Activated naive CD4-positive, alpha-beta T cell treated with anti-CD3 and anti-CD28 coated beads for 36 hours (primary cell): ENCODE results near the gene PRSS16. TPM values are rescaled to one million over a fixed set of nuclear protein-coding genes. Genes with fewer than 3 reads are reported as not detected.

Source experiments
- CTCF ChIA-PET: fragments of 350-600 bp; sonication (Branson Sonifier 250); formaldehyde crosslinking; loops from one replicate; lab custom pipeline; 2021; ENCODE audit warnings: antibody characterized with exemption; lab: Charles Lee
- DNase-seq: peaks from one replicate; pipeline ENCODE4 v3.0.0-alpha.2; 2020
- H3K27ac Mint-ChIP-seq: one replicate; pipeline ENCODE4 v1.8.0; 2021; ENCODE audit warnings: mild to moderate bottlenecking, mixed read lengths
- H3K27me3 Mint-ChIP-seq: one replicate; pipeline ENCODE4 v1.8.0; 2021; ENCODE audit warnings: low read depth, mixed read lengths
- H3K36me3 Mint-ChIP-seq: one replicate; pipeline ENCODE4 v1.8.0; 2021; ENCODE audit warnings: low read depth, mixed read lengths
- H3K4me1 Mint-ChIP-seq: one replicate; pipeline ENCODE4 v1.8.0; 2021; ENCODE audit warnings: low read depth, mixed read lengths
- H3K4me3 Mint-ChIP-seq: one replicate; pipeline ENCODE4 v1.8.0; 2021; ENCODE audit warnings: mild to moderate bottlenecking, moderate library complexity, mixed read lengths
- H3K9me3 Mint-ChIP-seq: one replicate; pipeline ENCODE4 v1.8.0; 2021; ENCODE audit warnings: mixed read lengths
- intact Hi-C: fragments of 100-400 bp; cut with micrococcal nuclease; formaldehyde crosslinking; loops from one replicate; pipeline ENCODE4 v1.15.1; 2023
- total RNA-seq, 2 experiments: library from RNA; stranded (reverse); gene quantifications; one replicate each; pipeline ENCODE4 v1.2.3, GENCODE V29; 2021

Gene PRSS16
- total RNA-seq, 2 experiments from 2014 or later = 1.3 to 1.4 TPM

DNA sequence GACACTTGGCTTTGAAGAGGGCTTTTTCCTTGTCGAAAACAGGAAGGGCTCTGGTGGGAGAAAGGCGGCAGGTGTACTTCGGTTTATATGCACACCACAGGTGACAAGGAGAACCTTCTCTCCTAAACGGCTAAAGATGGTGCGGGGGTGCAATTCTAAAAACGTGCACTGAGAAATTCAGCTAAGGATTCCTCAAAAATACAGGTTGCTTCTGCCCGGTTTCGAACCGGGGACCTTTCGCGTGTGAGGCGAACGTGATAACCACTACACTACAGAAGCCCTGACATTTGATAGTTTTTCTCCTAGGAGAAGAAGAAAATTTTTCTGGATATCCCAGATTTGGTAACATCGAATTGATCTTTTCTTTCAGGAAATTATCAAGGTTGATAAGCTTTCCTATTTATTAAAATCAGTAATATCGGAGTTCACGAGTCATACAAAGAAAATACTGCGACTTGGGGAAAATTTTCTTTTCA lies 32.6 kb downstream of the PRSS16 start:
- H3K9me3 Mint-ChIP-seq = peaks cover 19% of the 10 kb centered on the region

DNA sequence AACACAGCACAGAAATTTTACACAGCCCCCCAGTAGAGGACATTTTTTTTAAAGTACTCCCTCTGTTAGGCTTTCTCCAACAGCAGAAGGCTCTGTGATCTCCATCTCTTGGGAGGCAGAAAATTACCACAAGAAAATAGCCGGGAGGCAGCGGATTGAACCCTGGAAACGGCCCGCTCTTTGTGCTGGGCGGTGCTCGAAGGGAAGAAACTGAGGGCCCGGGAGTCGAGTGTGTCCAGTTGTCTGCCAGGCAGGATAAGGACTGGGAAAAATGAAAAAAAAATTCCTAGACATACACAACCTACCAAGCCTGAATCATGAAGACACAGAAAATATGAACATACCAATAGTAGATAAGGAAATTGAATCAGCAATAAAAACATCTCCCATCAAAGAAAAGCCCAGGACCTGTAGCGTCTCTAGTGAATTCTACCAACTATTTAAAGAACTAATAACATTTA lies 33.1 kb downstream of the PRSS16 start:
- peaks cover 19% of the 10 kb centered on the region for H3K9me3 Mint-ChIP-seq
- H3K36me3 Mint-ChIP-seq = peaks cover 21% of the 10 kb centered on the region
- H3K4me1 Mint-ChIP-seq = peaks cover 4% of the 10 kb centered on the region
- H3K27me3 Mint-ChIP-seq = peaks cover 75% of the 10 kb centered on the region
- H3K27ac Mint-ChIP-seq = peak overlapping the region; percentile 36
- CTCF ChIA-PET = interaction anchor here (0.6 kb wide), 1 partner anchor 224 kb away, joined by 5 read pairs; no protein-coding TSS in a partner anchor
- DNase-seq = no peak
- H3K4me3 Mint-ChIP-seq = no peak overlapping the region
- intact Hi-C loops = loop anchor here (5.0 to 10.0 kb wide), 3 partner anchors 43 to 1494 kb away; no protein-coding TSS in a partner anchor

More for the DNA sequence above, 32.6 kb downstream of the PRSS16 start:
- CTCF ChIA-PET = no interaction called here
- intact Hi-C loops = loop anchor here (5.0 to 10.0 kb wide), 3 partner anchors 43 to 1495 kb away; no protein-coding TSS in a partner anchor
- H3K27ac Mint-ChIP-seq = peak overlapping the region; percentile 36
- H3K36me3 Mint-ChIP-seq = peaks cover 21% of the 10 kb centered on the region
- DNase-seq = peak; percentile 43
- peaks cover 70% of the 10 kb centered on the region for H3K27me3 Mint-ChIP-seq
- peak overlapping the region; percentile 63 for H3K4me3 Mint-ChIP-seq
- peaks cover 4% of the 10 kb centered on the region for H3K4me1 Mint-ChIP-seq

DNA sequence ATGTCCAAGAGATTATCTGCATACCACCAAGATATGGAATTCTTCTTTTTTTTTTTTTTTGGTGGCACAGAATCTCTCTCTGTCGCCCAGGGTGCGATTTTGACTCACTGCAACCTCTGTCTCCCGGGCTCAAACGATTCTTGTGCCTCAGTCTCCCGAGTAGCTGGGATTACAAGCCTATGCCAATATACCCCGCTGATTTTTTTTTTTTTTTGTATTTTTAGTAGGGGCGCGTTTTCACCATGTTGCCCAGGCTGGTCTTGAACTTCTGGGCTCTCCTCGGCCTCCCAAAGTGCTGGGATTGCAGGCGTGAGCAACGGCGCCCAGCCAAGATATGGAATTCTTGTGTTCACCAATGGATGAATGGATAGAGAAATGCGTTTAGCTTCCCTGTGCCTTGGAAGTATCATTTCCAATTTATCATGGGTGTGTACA lies 33.6 kb downstream of the PRSS16 start:
- H3K4me1 Mint-ChIP-seq = peaks cover 4% of the 10 kb centered on the region
- CTCF ChIA-PET = interaction anchor here (0.6 kb wide), 2 partner anchors 223 to 755 kb away, joined by 3 to 5 read pairs; no protein-coding TSS in a partner anchor
- peaks cover 78% of the 10 kb centered on the region for H3K27me3 Mint-ChIP-seq
- no peak overlapping the region for H3K4me3 Mint-ChIP-seq
- H3K9me3 Mint-ChIP-seq = peaks cover 19% of the 10 kb centered on the region
- intact Hi-C loops = loop anchor here (5.0 to 10.0 kb wide), 3 partner anchors 44 to 1494 kb away; no protein-coding TSS in a partner anchor
- no peak overlapping the region for H3K27ac Mint-ChIP-seq
- peaks cover 22% of the 10 kb centered on the region for H3K36me3 Mint-ChIP-seq
- no peak for DNase-seq

DNA sequence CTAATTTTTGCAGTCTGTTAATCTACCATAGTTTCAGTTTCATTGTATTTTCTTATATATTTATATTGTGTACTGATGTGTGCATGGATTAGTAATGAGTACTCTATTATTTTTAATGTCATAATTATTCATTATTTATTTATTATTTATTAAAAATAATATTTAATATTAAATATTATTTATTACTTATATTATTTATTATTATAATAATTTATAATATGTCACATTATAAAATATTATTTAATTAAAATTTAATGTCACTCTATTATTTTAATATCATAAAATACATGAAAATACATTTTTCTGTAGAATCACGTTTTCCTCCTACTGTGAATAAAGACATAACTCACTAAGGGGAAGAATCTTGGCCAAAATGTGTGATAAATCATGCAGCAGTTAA lies 34.1 kb downstream of the PRSS16 start:
- intact Hi-C loops = loop anchor here (5.0 to 10.0 kb wide), 3 partner anchors 44 to 1493 kb away; no protein-coding TSS in a partner anchor
- H3K27me3 Mint-ChIP-seq = peaks cover 79% of the 10 kb centered on the region
- no peak for DNase-seq
- H3K9me3 Mint-ChIP-seq = peaks cover 19% of the 10 kb centered on the region
- H3K36me3 Mint-ChIP-seq = peaks cover 22% of the 10 kb centered on the region
- no peak overlapping the region for H3K4me3 Mint-ChIP-seq
- peaks cover 4% of the 10 kb centered on the region for H3K4me1 Mint-ChIP-seq
- H3K27ac Mint-ChIP-seq = no peak overlapping the region
- CTCF ChIA-PET = interaction anchor here (0.6 kb wide), 1 partner anchor 754 kb away, joined by 3 read pairs; no protein-coding TSS in a partner anchor

DNA sequence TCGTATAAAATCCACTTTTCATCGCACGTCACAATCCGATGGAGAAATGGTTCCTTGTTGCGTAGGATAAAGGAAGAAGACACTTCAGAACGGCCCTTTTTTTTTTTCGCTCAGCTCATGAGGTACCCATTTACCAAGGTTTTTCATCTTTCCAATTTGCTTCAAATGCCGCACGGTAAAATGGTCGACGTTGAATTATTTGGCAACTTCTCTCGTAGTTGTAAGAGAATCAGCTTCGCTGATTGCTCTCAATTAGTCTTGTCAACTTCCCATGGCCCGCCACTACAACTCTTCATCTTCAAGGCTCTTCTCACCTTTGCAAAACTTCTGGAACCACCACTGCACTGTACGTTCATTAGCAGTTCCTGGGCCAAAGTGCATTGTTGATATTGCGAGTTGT lies 35.8 kb downstream of the PRSS16 start:
- CTCF ChIA-PET = no interaction called here
- H3K9me3 Mint-ChIP-seq = peaks cover 20% of the 10 kb centered on the region
- peaks cover 78% of the 10 kb centered on the region for H3K27me3 Mint-ChIP-seq
- intact Hi-C loops = loop anchor here (5.0 to 10.0 kb wide), 3 partner anchors 46 to 1492 kb away; no protein-coding TSS in a partner anchor
- H3K36me3 Mint-ChIP-seq = peaks cover 17% of the 10 kb centered on the region
- no peak overlapping the region for H3K27ac Mint-ChIP-seq
- H3K4me1 Mint-ChIP-seq = peaks cover 11% of the 10 kb centered on the region
- H3K4me3 Mint-ChIP-seq = no peak overlapping the region
- DNase-seq = no peak

DNA sequence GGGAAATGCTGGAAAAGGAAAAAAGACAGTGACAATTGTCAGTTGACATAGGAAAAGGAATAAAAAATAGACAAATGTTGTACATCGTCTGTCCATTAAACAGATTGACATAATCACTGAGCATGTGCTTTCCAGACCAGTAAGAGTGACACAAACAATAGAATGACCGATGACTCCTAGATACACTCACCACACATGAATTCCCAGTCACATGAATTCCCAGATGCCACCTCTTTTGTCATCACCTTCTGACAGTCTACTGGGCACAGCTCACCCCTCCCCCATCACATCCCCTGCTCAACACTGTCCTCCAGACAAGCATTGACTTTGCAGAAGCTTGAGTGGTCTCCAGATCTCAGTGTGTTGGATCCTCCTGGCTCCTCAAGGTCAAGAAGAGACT lies 38.6 kb downstream of the PRSS16 start:
- no peak for DNase-seq
- CTCF ChIA-PET = no interaction called here
- peaks cover 26% of the 10 kb centered on the region for H3K9me3 Mint-ChIP-seq
- H3K4me1 Mint-ChIP-seq = peaks cover 14% of the 10 kb centered on the region
- peaks cover 24% of the 10 kb centered on the region for H3K36me3 Mint-ChIP-seq
- no peak overlapping the region for H3K4me3 Mint-ChIP-seq
- peaks cover 86% of the 10 kb centered on the region for H3K27me3 Mint-ChIP-seq
- intact Hi-C loops = loop anchor here (10.0 kb wide), 1 partner anchor 1489 kb away; no protein-coding TSS in a partner anchor
- H3K27ac Mint-ChIP-seq = no peak overlapping the region

DNA sequence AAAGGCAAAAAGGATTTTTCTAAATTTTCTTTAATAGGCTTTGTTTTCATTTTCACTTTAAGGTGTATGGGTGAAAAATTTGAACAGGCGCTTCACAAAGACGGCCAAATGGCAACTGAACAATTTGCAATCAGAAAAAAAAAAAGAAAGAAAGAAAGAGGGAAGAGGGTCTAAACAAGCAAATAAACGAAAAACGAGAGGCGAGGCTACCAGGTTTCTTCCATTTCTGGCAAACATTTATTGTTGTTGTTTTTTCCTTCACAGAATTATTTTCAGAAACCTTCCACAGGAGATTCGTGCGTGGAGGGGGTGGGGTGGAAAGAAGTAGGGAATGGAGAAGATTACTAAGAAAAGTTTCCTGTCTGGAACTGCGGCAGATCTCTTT lies 40.2 kb downstream of the PRSS16 start:
- Mint-ChIP-seq H3K4me1 (peaks cover 14% of the 10 kb centered on the region), H3K27ac (no peak overlapping the region), H3K27me3 (peaks cover 88% of the 10 kb centered on the region), H3K9me3 (peaks cover 28% of the 10 kb centered on the region), H3K36me3 (peaks cover 28% of the 10 kb centered on the region), H3K4me3 (no peak overlapping the region)
- no peak for DNase-seq
- CTCF ChIA-PET = interaction anchor here (0.6 kb wide), 1 partner anchor 358 kb away, joined by 3 read pairs; no protein-coding TSS in a partner anchor
- intact Hi-C loops = loop anchor here (10.0 kb wide), 1 partner anchor 1487 kb away; no protein-coding TSS in a partner anchor

DNA sequence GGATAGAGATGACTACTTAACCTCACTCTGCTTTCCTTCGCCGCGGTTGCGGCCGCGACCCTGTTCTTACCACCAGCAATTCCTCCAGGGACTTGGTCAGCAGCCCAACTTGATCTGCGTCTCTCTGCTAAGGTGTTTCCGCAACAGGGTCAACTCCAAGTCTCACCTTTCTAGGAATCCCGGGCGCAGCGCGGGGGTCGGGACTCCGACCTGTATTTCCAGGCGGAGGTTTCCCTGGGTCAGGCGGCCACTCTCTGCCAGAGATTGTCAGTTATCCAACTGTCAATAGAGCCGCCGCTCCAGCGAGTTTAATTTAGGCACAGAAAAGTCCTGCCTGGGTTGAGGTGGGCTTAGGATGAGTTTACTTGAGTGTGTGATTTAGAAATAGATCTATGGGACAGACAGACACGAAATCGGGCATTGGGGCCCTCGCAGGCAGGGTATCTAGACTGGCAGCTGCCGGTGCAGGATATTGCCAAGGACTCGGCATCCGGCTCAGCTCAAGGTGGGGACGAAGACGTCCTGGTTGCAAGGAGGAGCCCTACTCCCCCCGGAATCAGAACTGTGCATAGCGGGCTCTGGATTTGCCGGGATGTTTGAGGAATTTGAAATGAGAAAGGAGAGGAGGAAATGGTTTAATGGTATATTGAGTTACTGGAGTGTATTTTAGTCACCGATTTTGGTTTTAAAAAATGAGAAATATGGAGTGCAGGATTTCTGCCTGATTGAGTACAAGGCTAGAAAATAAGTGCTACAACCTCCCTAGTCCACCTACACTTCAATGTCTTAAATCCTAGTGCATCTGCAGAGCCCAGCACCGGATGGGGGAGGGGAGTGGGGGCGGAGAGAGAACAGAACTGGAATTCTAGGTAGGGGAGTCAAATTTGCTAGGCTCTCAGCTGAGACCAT lies 40.9 kb downstream of the PRSS16 start:
- Mint-ChIP-seq H3K9me3 (peaks cover 21% of the 10 kb centered on the region), H3K4me1 (peaks cover 14% of the 10 kb centered on the region), H3K36me3 (peaks cover 24% of the 10 kb centered on the region), H3K27me3 (peaks cover 86% of the 10 kb centered on the region), H3K27ac (peak overlapping the region; percentile 3), H3K4me3 (no peak overlapping the region)
- intact Hi-C loops = loop anchor here (10.0 kb wide), 1 partner anchor 1486 kb away; no protein-coding TSS in a partner anchor
- CTCF ChIA-PET = no interaction called here
- no peak for DNase-seq

DNA sequence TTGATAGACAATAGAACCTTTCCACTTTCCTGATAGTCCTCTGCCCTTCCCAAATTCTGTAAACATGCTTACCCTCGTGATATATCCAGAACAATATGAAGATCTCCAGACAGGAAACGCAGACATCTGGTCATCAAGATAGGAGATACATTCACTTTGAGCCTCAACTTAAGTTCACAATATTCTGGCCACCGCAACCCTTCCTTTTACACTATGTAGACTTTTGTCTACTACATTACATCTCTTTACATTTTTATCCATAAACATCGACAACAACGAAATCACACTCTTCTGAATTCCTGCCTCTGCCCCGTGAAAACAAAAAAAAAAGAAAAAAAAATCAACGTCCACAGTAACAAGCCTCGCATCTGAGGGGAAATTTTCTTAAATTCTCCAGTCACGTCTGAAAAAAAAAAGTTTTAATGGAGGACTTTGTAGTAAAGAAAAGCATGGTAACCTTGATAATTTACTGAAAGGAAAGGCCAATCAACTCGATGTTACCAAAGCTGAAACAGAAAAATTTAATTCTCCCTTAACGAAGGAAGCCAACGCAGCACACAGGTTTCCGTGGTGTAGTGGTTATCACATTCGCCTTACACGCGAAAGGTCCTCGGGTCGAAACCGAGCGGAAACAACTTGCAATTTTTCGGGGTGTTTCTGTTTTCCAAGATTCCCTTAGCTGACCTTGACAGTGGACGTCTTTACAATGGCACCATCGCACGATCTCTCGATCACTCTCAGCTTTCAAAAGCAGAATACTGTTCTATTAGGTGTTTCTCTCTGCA lies 42.8 kb downstream of the PRSS16 start:
- CTCF ChIA-PET = interaction anchor here (0.7 kb wide), 1 partner anchor 489 kb away, joined by 3 read pairs; no protein-coding TSS in a partner anchor
- DNase-seq = peak; percentile 20
- H3K27ac Mint-ChIP-seq = no peak overlapping the region
- peak overlapping the region; percentile 6 for H3K4me3 Mint-ChIP-seq
- H3K27me3 Mint-ChIP-seq = peaks cover 85% of the 10 kb centered on the region
- intact Hi-C loops = no loop called here
- H3K4me1 Mint-ChIP-seq = peaks cover 15% of the 10 kb centered on the region
- peaks cover 19% of the 10 kb centered on the region for H3K36me3 Mint-ChIP-seq
- H3K9me3 Mint-ChIP-seq = peaks cover 14% of the 10 kb centered on the region

DNA sequence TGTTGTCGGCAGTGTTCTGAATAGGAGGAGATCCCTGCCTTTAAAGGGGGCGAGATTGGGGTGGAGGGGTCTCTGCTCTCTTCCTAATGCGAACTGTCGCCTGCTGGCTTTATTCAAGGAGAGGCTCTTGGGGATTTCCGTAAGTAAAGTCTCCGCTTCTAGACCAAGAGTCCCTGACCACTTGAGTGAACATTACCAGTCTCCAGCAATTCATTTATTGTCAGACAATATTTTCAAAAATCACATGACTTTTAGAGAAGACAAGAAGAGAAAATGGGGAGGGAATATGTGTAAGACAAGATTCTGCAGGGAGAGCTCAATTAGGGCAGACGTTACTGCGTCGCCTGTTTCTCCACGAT lies 43.3 kb downstream of the PRSS16 start:
- Mint-ChIP-seq H3K27ac (no peak overlapping the region), H3K27me3 (peaks cover 85% of the 10 kb centered on the region), H3K4me3 (no peak overlapping the region), H3K36me3 (peaks cover 18% of the 10 kb centered on the region), H3K9me3 (peaks cover 19% of the 10 kb centered on the region), H3K4me1 (peaks cover 15% of the 10 kb centered on the region)
- intact Hi-C loops = no loop called here
- DNase-seq = no peak
- CTCF ChIA-PET = interaction anchor here (0.7 kb wide), 1 partner anchor 489 kb away, joined by 3 read pairs; no protein-coding TSS in a partner anchor

DNA sequence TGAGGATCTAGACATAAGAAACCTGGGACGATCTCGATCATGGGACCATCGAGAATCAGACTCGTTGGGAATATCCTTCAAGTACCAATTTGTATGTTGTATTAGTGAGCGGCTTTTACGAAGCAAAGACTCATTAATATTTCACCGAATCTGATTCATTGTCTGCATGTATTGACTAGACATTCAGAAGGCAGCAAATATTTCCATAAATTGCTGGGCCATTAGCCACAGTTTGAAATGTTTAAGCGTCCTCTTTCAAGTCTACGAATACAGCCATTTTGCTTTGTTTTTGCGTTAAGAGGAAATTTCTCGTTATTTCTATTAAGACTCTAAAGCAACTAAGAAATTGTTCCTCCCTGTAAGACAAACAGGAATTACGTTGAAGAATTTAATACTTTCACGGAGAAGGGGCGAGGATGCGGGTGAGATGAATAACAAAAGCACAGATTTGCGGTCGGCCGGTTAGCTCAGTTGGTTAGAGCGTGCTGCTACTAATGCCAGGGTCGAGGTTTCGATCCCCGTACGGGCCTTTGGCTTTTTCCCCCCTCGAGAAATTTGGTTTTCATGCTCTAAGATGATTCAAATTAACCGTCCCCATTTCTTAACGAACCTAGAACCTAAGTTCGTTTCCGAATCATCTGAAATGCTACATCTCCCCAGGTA lies 46.1 kb downstream of the PRSS16 start:
- intact Hi-C loops = no loop called here

More for the DNA sequence above, 46.1 kb downstream of the PRSS16 start:
- Mint-ChIP-seq H3K27ac (no peak overlapping the region), H3K36me3 (peaks cover 17% of the 10 kb centered on the region), H3K27me3 (peaks cover 88% of the 10 kb centered on the region), H3K4me1 (peaks cover 5% of the 10 kb centered on the region), H3K4me3 (no peak overlapping the region), H3K9me3 (peaks cover 26% of the 10 kb centered on the region)
- CTCF ChIA-PET = interaction anchor here (0.6 kb wide), 1 partner anchor 193 kb away, joined by 3 read pairs; no protein-coding TSS in a partner anchor
- DNase-seq = no peak
